DND-41 (cell line): ENCODE results near the gene TFDP2.

Source experiments
- EZH2 ChIP-seq: IDR thresholded peaks from 3 replicates; pipeline ENCODE4 v1.6.1; 2012; ENCODE audit warnings: borderline replicate concordance, low read depth, mild to moderate bottlenecking, moderate library complexity, low read length, inconsistent platforms; ENCODE audit not compliant: severe bottlenecking
- TF ChIP-seq, protein P1 (sequence below): IDR thresholded peaks from 2 replicates; pipeline ENCODE4 v1.5.1; 2012; ENCODE audit warnings: borderline replicate concordance, low read length, moderate library complexity, mild to moderate bottlenecking; ENCODE audit not compliant: poor library complexity, severe bottlenecking; ENCODE audit errors: extremely low read depth

- TF ChIP-seq, protein P1, sequence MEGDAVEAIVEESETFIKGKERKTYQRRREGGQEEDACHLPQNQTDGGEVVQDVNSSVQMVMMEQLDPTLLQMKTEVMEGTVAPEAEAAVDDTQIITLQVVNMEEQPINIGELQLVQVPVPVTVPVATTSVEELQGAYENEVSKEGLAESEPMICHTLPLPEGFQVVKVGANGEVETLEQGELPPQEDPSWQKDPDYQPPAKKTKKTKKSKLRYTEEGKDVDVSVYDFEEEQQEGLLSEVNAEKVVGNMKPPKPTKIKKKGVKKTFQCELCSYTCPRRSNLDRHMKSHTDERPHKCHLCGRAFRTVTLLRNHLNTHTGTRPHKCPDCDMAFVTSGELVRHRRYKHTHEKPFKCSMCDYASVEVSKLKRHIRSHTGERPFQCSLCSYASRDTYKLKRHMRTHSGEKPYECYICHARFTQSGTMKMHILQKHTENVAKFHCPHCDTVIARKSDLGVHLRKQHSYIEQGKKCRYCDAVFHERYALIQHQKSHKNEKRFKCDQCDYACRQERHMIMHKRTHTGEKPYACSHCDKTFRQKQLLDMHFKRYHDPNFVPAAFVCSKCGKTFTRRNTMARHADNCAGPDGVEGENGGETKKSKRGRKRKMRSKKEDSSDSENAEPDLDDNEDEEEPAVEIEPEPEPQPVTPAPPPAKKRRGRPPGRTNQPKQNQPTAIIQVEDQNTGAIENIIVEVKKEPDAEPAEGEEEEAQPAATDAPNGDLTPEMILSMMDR: no peak
- TF ChIP-seq EZH2: no peak
These were observed 196.7 kb downstream of the TFDP2 start for GRCh38 chr3:141952611-141953010.
